GM12891 (cell line): Measurements from ENCODE around the gene CAMTA1.

Experiments
- POLR2A ChIP-seq: IDR thresholded peaks from 2 replicates; pipeline ENCODE4 v1.6.1; 2011; ENCODE audit warnings: low read depth, low read length, control low read depth
- POLR2AphosphoS5 ChIP-seq: IDR thresholded peaks from 2 replicates; pipeline ENCODE4 v1.6.1; 2011; ENCODE audit warnings: low read depth, low read length, control low read depth
- POU2F2 ChIP-seq: IDR thresholded peaks from 2 replicates; pipeline ENCODE4 v1.6.1; 2011; ENCODE audit warnings: low read depth, mild to moderate bottlenecking, control low read depth, low read length, moderate library complexity

- TF ChIP-seq POLR2A (no peak), POLR2AphosphoS5 (no peak), POU2F2 (no peak)
Measured at GRCh38 chr1:6882414-6882813, 97.2 kb downstream of the CAMTA1 start.
